Measurements from ENCODE around the gene ZNF474. TPM values are rescaled to one million over a fixed set of nuclear protein-coding genes. Genes with fewer than 3 reads are reported as not detected.

Gene ZNF474
- polyA plus RNA-seq, 1 donor = 0.64 TPM

DNA sequence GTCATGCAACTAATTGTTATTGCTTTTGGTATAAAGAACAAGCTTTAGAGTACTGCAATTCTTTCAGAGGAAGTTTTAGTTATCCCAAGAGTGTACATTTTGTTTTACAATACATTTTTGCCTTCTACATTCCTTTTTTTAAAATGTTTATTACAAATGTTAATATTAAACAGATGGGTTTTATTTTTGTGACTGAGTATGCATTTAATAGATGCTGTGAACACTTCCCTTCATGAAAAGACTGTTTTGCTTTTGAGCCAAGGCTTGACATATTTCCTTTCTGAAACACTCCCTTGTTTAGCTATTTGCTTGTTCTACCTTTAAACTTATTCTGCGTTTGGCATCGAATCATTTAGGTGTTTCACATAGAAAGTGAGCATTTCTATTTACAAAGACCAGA, 14.8 kb upstream of the ZNF474 start:
- DNase-seq = no peak
- no peaks in the 10 kb centered on the region for H3K4me1 ChIP-seq (ENCODE audit: control insufficient read depth, insufficient read depth, low read length)

DNA sequence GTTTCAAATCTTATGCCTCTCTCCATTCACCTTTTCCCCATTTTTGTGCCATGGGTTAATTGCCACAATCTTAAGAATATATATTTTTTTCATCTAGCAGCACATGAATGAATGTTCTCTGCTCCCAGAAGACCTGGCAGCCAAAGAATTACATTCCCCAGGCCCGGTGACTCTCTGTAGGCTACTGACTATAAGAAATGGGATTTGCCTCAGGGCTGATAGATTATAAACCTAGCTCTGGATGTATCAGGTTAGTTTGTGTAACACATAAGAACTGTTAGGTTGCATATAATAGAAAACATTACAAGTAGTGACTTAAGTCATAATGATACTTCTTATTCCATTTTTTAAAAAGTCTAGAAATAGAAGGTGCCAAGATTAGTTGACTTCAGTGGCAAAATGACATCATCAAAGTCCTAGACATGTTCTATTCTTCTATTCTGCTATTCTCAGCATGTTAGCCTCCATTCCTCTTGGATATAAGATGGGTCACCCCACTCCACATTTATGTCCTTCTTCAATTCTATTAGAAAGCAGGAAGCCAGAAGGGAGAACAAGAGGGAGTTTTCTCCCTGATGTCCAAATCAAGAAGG, 10.9 kb upstream of the ZNF474 start:
- Histone ChIP-seq H3K27ac (ENCODE audit: low read length) (no peak overlapping the region), H3K36me3 (ENCODE audit: control insufficient read depth, insufficient read depth, low read length) (no peaks in the 10 kb centered on the region), H3K27me3 (ENCODE audit: control insufficient read depth, insufficient read depth, low read length) (peaks cover 4% of the 10 kb centered on the region), H3K9me3 (ENCODE audit: control insufficient read depth, low read depth, low read length) (no peaks in the 10 kb centered on the region), H3K4me3 (ENCODE audit: low read length) (no peak overlapping the region), H3K4me1 (ENCODE audit: control insufficient read depth, insufficient read depth, low read length) (no peaks in the 10 kb centered on the region)
- no CpG with 5 or more reads among the region's 1 CpG for WGBS (ENCODE audit: insufficient coverage, low lambda C conversion rate)
- no peak for DNase-seq

More for the DNA sequence above, 14.8 kb upstream of the ZNF474 start:
- Histone ChIP-seq H3K27ac (ENCODE audit: low read length) (no peak overlapping the region), H3K36me3 (ENCODE audit: control insufficient read depth, insufficient read depth, low read length) (no peaks in the 10 kb centered on the region), H3K4me3 (ENCODE audit: low read length) (no peak overlapping the region), H3K27me3 (ENCODE audit: control insufficient read depth, insufficient read depth, low read length) (peaks cover 8% of the 10 kb centered on the region), H3K9me3 (ENCODE audit: control insufficient read depth, low read depth, low read length) (no peaks in the 10 kb centered on the region)
- no CpG with 5 or more reads among the region's 2 CpGs for WGBS (ENCODE audit: insufficient coverage, low lambda C conversion rate)

DNA sequence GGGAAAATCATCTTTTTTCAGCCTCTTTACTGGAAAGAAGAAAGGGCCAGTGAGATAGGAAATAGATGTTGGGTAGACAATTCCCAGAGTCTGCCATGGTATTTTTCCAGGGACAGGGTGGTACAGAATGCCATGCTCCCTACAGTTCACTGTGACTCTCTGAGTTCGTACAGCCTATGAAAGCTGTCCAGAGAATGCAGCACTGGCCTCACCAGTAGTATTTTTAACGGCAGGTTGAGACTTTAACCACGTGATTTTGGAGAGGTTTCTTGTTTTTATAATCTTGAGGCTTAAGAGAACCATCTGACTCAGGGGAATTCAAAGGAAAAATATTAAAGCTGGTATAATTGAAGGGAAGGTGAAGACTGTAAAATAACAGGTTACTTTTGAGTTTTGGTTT, 10.1 kb upstream of the ZNF474 start:
- 81% methylated on average over 3 of the region's 3 CpGs for WGBS (ENCODE audit: insufficient coverage, low lambda C conversion rate)
- no peaks in the 10 kb centered on the region for H3K9me3 ChIP-seq (ENCODE audit: control insufficient read depth, low read depth, low read length)

DNA sequence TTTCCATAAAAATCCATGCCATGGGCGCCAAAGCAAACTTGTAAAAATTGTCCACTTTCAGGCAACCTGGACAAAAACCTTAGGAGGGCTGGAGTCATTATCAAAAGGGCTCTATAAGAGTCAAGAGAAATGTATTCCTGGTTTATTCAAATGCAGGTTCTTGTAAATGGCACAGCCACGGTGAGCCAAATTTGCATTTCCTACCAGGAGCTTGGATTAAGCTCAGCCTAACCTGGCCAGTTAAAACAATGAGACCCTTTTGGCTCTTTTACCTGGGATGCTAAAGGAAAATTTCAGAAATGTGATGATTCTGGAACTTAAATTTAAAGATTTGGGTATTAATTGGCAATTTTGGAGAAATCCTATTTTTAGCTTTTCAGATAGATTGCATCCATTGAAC, 8.9 kb upstream of the ZNF474 start:
- Histone ChIP-seq H3K27ac (ENCODE audit: low read length) (no peak overlapping the region), H3K4me1 (ENCODE audit: control insufficient read depth, insufficient read depth, low read length) (no peaks in the 10 kb centered on the region), H3K27me3 (ENCODE audit: control insufficient read depth, insufficient read depth, low read length) (peaks cover 4% of the 10 kb centered on the region), H3K36me3 (ENCODE audit: control insufficient read depth, insufficient read depth, low read length) (no peaks in the 10 kb centered on the region), H3K9me3 (ENCODE audit: control insufficient read depth, low read depth, low read length) (no peaks in the 10 kb centered on the region), H3K4me3 (ENCODE audit: low read length) (no peak overlapping the region)
- no CpG with 5 or more reads among the region's 2 CpGs for WGBS (ENCODE audit: insufficient coverage, low lambda C conversion rate)
- no peak for DNase-seq

More for the DNA sequence above, 10.1 kb upstream of the ZNF474 start:
- H3K27me3 ChIP-seq (ENCODE audit: control insufficient read depth, insufficient read depth, low read length) = peaks cover 4% of the 10 kb centered on the region
- H3K4me3 ChIP-seq (ENCODE audit: low read length) = no peak overlapping the region
- no peaks in the 10 kb centered on the region for H3K4me1 ChIP-seq (ENCODE audit: control insufficient read depth, insufficient read depth, low read length)
- no peak overlapping the region for H3K27ac ChIP-seq (ENCODE audit: low read length)
- DNase-seq = no peak
- H3K36me3 ChIP-seq (ENCODE audit: control insufficient read depth, insufficient read depth, low read length) = no peaks in the 10 kb centered on the region

DNA sequence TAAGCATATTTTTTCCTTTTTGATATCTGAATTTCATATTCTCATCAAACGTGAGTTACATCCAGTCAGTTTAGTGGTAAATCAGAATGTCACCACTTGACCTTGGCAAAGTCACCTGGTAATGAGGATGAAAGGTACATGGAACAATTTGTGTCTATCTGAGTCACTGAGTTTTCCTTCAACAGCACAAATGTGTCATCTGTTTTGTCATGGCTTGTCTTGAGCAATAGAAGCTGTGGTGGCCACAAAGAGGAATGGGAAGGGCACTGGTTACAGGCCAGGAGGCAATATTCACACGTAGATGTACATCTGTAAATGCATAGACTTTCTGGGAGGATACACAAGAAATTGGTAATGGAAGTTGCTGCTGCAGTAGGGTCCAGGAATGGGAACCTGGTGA, 8.4 kb upstream of the ZNF474 start:
- peaks cover 4% of the 10 kb centered on the region for H3K27me3 ChIP-seq (ENCODE audit: control insufficient read depth, insufficient read depth, low read length)
- no peaks in the 10 kb centered on the region for H3K9me3 ChIP-seq (ENCODE audit: control insufficient read depth, low read depth, low read length)
- H3K27ac ChIP-seq (ENCODE audit: low read length) = no peak overlapping the region
- DNase-seq = no peak
- WGBS (ENCODE audit: insufficient coverage, low lambda C conversion rate) = 90% methylated on average over 2 of the region's 2 CpGs
- no peaks in the 10 kb centered on the region for H3K36me3 ChIP-seq (ENCODE audit: control insufficient read depth, insufficient read depth, low read length)
- no peak overlapping the region for H3K4me3 ChIP-seq (ENCODE audit: low read length)
- no peaks in the 10 kb centered on the region for H3K4me1 ChIP-seq (ENCODE audit: control insufficient read depth, insufficient read depth, low read length)

DNA sequence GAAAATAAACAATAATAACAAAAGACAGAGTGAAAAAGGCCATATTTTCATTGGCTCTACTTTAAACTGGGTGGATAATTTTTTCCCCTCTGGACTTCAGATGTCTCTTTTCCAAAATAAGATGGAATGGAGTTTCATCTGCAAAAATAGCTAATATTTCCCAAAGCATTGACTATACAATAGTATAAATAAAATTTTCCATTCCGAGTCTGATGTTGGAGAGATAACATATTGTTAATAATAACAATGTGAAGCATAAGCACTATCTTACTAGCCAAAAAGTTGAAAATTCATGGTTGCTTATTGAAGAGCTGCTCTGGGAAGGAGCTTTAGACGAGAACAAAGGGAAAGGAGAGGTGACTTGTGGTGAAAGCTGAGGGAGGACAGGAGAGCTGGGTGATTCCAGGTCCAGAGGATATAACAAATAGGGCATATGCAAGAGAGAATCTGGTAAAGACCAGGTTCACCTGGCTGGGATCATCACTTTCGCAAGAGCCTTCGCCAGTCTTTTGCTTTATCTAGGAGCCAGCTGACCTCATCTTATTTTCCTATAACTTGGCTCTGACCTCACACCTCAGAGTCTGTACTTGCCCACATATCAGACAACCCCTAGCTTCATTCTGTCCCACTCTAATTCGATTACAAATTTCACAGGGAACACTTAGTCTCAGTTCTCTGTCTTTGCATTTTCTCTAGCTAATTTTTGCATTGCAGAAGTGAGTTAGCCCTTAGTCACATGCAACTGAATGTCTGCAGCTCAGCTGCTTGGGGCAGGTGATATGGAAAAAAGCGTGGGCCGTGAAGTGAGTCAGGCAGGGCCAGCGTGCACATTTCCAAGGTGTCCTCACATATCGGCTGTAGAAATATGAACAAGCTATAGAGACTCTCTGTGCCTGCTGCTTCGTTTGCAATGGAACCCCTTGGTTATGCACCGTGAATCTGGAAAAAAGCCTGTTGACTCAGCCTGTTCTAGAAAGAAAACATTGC, 7.6 kb upstream of the ZNF474 start:
- peaks cover 4% of the 10 kb centered on the region for H3K27me3 ChIP-seq (ENCODE audit: control insufficient read depth, insufficient read depth, low read length)
- WGBS (ENCODE audit: insufficient coverage, low lambda C conversion rate) = 100% methylated on average over 1 of the region's 11 CpGs
- no peak for DNase-seq

DNA sequence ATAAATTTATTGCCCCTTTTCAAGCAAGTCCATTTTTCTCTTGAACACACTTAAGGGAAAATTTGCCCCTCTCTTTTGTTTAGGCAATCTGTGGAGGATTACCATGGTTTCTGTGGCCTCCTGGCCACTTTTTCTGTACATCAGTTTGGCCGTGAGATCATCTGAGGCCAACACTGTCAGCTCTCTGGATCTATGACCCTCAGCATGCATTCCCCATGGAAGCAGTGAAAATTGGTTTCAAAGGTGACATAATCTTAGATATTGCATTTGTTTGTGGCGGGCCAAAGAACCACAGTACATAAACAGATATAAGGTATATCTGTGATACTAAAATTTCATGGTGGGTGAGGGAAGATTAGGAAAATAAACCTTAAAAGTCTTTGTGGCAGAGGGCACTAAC, 4.6 kb upstream of the ZNF474 start:
- Histone ChIP-seq H3K4me3 (ENCODE audit: low read length) (no peak overlapping the region), H3K27ac (ENCODE audit: low read length) (no peak overlapping the region), H3K4me1 (ENCODE audit: control insufficient read depth, insufficient read depth, low read length) (no peaks in the 10 kb centered on the region), H3K36me3 (ENCODE audit: control insufficient read depth, insufficient read depth, low read length) (no peaks in the 10 kb centered on the region), H3K9me3 (ENCODE audit: control insufficient read depth, low read depth, low read length) (no peaks in the 10 kb centered on the region), H3K27me3 (ENCODE audit: control insufficient read depth, insufficient read depth, low read length) (peaks cover 4% of the 10 kb centered on the region)
- DNase-seq = no peak
- WGBS (ENCODE audit: insufficient coverage, low lambda C conversion rate) = no CpG with 5 or more reads among the region's 2 CpGs

More for the DNA sequence above, 7.6 kb upstream of the ZNF474 start:
- Histone ChIP-seq H3K4me1 (ENCODE audit: control insufficient read depth, insufficient read depth, low read length) (no peaks in the 10 kb centered on the region), H3K27ac (ENCODE audit: low read length) (no peak overlapping the region), H3K36me3 (ENCODE audit: control insufficient read depth, insufficient read depth, low read length) (no peaks in the 10 kb centered on the region), H3K4me3 (ENCODE audit: low read length) (no peak overlapping the region), H3K9me3 (ENCODE audit: control insufficient read depth, low read depth, low read length) (no peaks in the 10 kb centered on the region)

DNA sequence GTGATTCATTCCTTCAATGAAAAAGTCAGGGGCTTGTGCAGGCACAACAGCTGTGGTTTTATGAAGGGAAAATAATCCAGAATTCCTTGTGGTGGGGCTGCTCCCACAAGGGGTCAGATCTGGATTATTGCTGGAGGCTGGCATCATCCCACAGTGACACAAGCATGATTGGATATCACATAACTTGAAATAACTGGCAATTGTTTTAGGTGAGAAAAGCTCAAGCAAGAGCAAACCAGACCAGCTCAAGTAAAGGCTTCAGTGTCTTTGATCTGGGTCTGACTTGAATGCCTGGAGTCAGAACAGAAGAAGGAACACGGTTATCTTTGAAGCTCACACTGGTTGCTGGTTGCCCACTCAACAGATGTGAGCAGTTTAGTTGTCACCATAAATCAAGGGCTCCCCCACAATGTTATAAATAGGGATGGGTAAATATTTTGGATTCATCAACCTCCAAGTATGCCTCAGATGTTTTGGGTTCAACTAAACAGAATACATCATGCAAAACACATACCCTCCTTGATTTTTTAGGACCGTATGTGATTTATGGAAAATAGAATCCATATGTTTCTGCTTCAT, 3.1 kb upstream of the ZNF474 start:
- H3K27me3 ChIP-seq (ENCODE audit: control insufficient read depth, insufficient read depth, low read length) = peaks cover 4% of the 10 kb centered on the region
- no CpG with 5 or more reads among the region's 2 CpGs for WGBS (ENCODE audit: insufficient coverage, low lambda C conversion rate)
- H3K36me3 ChIP-seq (ENCODE audit: control insufficient read depth, insufficient read depth, low read length) = no peaks in the 10 kb centered on the region
- no peak for DNase-seq
- H3K4me3 ChIP-seq (ENCODE audit: low read length) = no peak overlapping the region
- H3K9me3 ChIP-seq (ENCODE audit: control insufficient read depth, low read depth, low read length) = no peaks in the 10 kb centered on the region
- no peak overlapping the region for H3K27ac ChIP-seq (ENCODE audit: low read length)
- no peaks in the 10 kb centered on the region for H3K4me1 ChIP-seq (ENCODE audit: control insufficient read depth, insufficient read depth, low read length)

DNA sequence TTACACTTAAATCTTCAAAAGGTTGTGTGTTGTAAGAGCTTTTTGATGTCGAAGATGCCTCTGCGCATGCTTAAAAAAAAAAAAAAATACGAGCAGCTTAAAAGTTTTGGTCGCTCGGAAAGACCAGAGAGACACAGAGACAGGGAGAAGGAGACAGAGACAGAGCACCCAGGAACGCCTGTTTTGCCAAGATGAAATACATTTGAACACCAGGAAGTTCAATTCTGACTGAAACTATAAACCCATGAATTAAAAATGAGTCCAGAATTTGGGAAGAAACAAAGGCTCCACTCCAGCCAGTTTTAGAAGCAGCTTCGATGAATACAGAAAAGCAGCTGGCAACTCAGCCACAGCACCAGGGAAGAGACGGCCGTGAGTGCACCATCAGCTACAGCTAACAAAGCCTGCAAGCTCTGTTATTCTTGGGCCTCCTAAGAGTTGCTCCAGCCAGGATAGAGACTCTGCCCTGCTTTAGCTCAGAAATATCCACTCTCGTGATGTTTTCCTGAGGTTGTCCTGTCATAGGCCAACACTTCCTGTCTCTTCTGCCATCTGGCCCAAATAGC, 2.5 kb upstream of the ZNF474 start:
- H3K27ac ChIP-seq (ENCODE audit: low read length) = no peak overlapping the region
- no peaks in the 10 kb centered on the region for H3K4me1 ChIP-seq (ENCODE audit: control insufficient read depth, insufficient read depth, low read length)
- no peak overlapping the region for H3K4me3 ChIP-seq (ENCODE audit: low read length)
- WGBS (ENCODE audit: insufficient coverage, low lambda C conversion rate) = 83% methylated on average over 8 of the region's 10 CpGs
- peaks cover 4% of the 10 kb centered on the region for H3K27me3 ChIP-seq (ENCODE audit: control insufficient read depth, insufficient read depth, low read length)
- no peaks in the 10 kb centered on the region for H3K36me3 ChIP-seq (ENCODE audit: control insufficient read depth, insufficient read depth, low read length)
- H3K9me3 ChIP-seq (ENCODE audit: control insufficient read depth, low read depth, low read length) = no peaks in the 10 kb centered on the region
- DNase-seq = no peak

DNA sequence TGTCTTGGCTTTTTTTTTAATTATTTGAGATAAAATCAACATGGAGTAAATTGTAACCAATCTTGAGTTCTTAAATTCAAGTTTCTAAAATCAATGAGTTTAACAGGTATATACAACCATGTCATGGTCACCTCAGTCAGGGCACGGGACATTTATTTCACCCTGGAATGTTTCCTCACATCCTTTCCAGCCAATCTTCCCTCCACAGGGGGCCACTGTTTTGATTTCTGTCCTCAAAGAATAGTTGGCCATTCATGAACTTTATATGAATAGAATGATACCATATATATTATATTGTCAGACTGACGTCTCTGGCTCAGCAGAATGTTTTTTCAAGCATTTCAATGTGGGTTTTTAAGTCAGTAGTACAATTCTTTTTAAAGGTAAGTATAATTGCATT, 806 bp downstream of the ZNF474 start:
- DNase-seq = no peak
- Histone ChIP-seq H3K4me3 (ENCODE audit: low read length) (no peak overlapping the region), H3K36me3 (ENCODE audit: control insufficient read depth, insufficient read depth, low read length) (no peaks in the 10 kb centered on the region), H3K27me3 (ENCODE audit: control insufficient read depth, insufficient read depth, low read length) (no peaks in the 10 kb centered on the region), H3K4me1 (ENCODE audit: control insufficient read depth, insufficient read depth, low read length) (no peaks in the 10 kb centered on the region), H3K27ac (ENCODE audit: low read length) (no peak overlapping the region), H3K9me3 (ENCODE audit: control insufficient read depth, low read depth, low read length) (no peaks in the 10 kb centered on the region)
- WGBS (ENCODE audit: insufficient coverage, low lambda C conversion rate) = 100% methylated on average over 1 of the region's 2 CpGs
